ENCODE data around the gene ATRIP. TPM values are rescaled to one million over a fixed set of nuclear protein-coding genes. Genes with fewer than 3 reads are reported as not detected.

The ATRIP gene
- polyA plus RNA-seq, 3 donors: 1.8 to 4.7 (median 2.8) TPM

DNA sequence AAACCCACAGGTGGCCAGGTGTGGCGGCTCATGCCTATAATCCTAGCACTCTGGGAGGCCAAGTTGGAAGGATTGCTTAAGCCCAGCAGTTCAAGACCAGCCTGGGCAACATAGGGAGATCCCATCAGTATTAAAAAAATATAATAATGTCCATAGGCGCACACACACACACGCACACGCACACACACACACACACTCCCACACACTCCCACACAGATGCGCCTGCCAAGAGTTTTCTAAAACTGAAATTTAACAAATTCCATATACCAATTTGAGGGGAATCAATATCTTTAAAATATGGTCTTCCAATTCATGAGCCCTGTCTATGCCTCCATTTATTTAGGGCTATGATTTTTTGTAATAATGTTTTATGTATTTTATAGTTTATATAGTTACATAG, 40.4 kb downstream of the ATRIP start:
- no CpG with 5 or more reads among the region's 5 CpGs for WGBS (ENCODE audit: insufficient coverage)
- Histone ChIP-seq H3K4me1 (ENCODE audit: control insufficient read depth in 1 of 2, insufficient read depth in 2 of 2, low read length in 2 of 2) (no peaks in the 10 kb centered on the region), H3K4me3 (replicated peaks in 1 of 3; ENCODE audit: low read depth in 2 of 3, low read length in 3 of 3) (no peak overlapping the region), H3K27me3 (ENCODE audit: control insufficient read depth in 2 of 2, insufficient read depth in 2 of 2, low read length in 2 of 2) (no peaks in the 10 kb centered on the region), H3K9me3 (replicated peaks in 1 of 2; ENCODE audit: control insufficient read depth in 1 of 2, insufficient read depth in 1 of 2, low read length in 2 of 2) (no peaks in the 10 kb centered on the region), H2AFZ (ENCODE audit: insufficient read depth, low read depth, low read length, poor library complexity, severe bottlenecking) (no peak overlapping the region), H3K79me2 (ENCODE audit: insufficient read depth, low read length) (no peaks in the 10 kb centered on the region), H3K4me2 (replicated peaks; ENCODE audit: extremely low read depth, low read length, poor library complexity, severe bottlenecking) (no peak overlapping the region), H4K20me1 (ENCODE audit: insufficient read depth, low read length) (peaks cover 6% of the 10 kb centered on the region), H3K36me3 (replicated peaks in 1 of 2; ENCODE audit: control insufficient read depth in 1 of 2, insufficient read depth in 2 of 2, low read length in 2 of 2) (no peaks in the 10 kb centered on the region), H3K27ac (ENCODE audit: low read depth in 1 of 2, low read length in 2 of 2) (no peak overlapping the region), H3K9ac (ENCODE audit: insufficient read depth, low read length, poor library complexity, severe bottlenecking) (no peak overlapping the region)
- intact Hi-C loops (cut with micrococcal nuclease): no loop called here
- Mint-ChIP-seq H3K27ac (no peak overlapping the region), H3K4me3 (no peak overlapping the region), H3K36me3 (peaks cover 21 to 41% of the 10 kb centered on the region in 2 donors), H3K4me1 (peaks cover 3% of the 10 kb centered on the region), H3K27me3 (ENCODE audit: low read depth in 3 of 3) (no peaks in the 10 kb centered on the region), H3K9me3 (peaks cover 0 to 2% (median 0%) of the 10 kb centered on the region in 7 donors)
- no peak for DNase-seq
- TF ChIP-seq CTCF (IDR thresholded peaks at IDR 0.05): no peak

GRCh38 chr3:48492461-48493202, 46.1 kb downstream of the ATRIP start:
- Histone ChIP-seq H3K79me2 (ENCODE audit: insufficient read depth, low read length) (no peaks in the 10 kb centered on the region), H2AFZ (ENCODE audit: insufficient read depth, low read depth, low read length, poor library complexity, severe bottlenecking) (no peak overlapping the region), H3K4me1 (ENCODE audit: control insufficient read depth in 1 of 2, insufficient read depth in 2 of 2, low read length in 2 of 2) (peaks cover 11 to 12% of the 10 kb centered on the region in 2 donors), H3K4me3 (replicated peaks in 1 of 3; ENCODE audit: low read depth in 2 of 3, low read length in 3 of 3) (no peak overlapping the region), H3K4me2 (replicated peaks; ENCODE audit: extremely low read depth, low read length, poor library complexity, severe bottlenecking) (no peak overlapping the region), H3K9ac (ENCODE audit: insufficient read depth, low read length, poor library complexity, severe bottlenecking) (no peak overlapping the region), H4K20me1 (ENCODE audit: insufficient read depth, low read length) (peaks cover 1% of the 10 kb centered on the region), H3K27ac (ENCODE audit: low read depth in 1 of 2, low read length in 2 of 2) (no peak overlapping the region), H3K27me3 (ENCODE audit: control insufficient read depth in 2 of 2, insufficient read depth in 2 of 2, low read length in 2 of 2) (no peaks in the 10 kb centered on the region), H3K9me3 (replicated peaks in 1 of 2; ENCODE audit: control insufficient read depth in 1 of 2, insufficient read depth in 1 of 2, low read length in 2 of 2) (no peaks in the 10 kb centered on the region), H3K36me3 (replicated peaks in 1 of 2; ENCODE audit: control insufficient read depth in 1 of 2, insufficient read depth in 2 of 2, low read length in 2 of 2) (peaks cover 16 to 28% of the 10 kb centered on the region in 2 donors)
- peak overlapping the region in 6 of 7 donors; percentile 18 to 90 (median 66) for H3K27ac Mint-ChIP-seq
- H3K4me3 Mint-ChIP-seq: peak overlapping the region in 1 of 2 donors; percentile 62
- DNase-seq: peak; percentile 49 to 57 (median 53)
- intact Hi-C loops (cut with micrococcal nuclease): no loop called here
- WGBS (ENCODE audit: insufficient coverage): no CpG with 5 or more reads among the region's 7 CpGs
- H3K27me3 Mint-ChIP-seq (ENCODE audit: low read depth in 3 of 3): no peaks in the 10 kb centered on the region
- H3K4me1 Mint-ChIP-seq: peaks cover 13% of the 10 kb centered on the region
- TF ChIP-seq CTCF (IDR thresholded peaks at IDR 0.05): no peak
- peaks cover 31 to 68% of the 10 kb centered on the region in 2 donors for H3K36me3 Mint-ChIP-seq
- no peaks in the 10 kb centered on the region for H3K9me3 Mint-ChIP-seq
